Panc1 (cell line): Measurements from ENCODE around the gene SARS1.

ENCODE experiments used
- POLR2AphosphoS5 ChIP-seq: IDR thresholded peaks from 2 replicates; pipeline ENCODE4 v1.6.1; 2012; ENCODE audit warnings: mild to moderate bottlenecking, low read depth, low read length, moderate library complexity
- REST ChIP-seq, 2 experiments: IDR thresholded peaks; 2 replicates each; pipeline ENCODE4 v1.6.1; 2011 to 2012; ENCODE audit warnings: low read depth in 2 of 2, control low read depth in 1 of 2, low read length in 1 of 2, mild to moderate bottlenecking in 1 of 2, moderate library complexity in 1 of 2; ENCODE audit not compliant: insufficient read depth in 1 of 2
- SIN3A ChIP-seq: IDR thresholded peaks from 2 replicates; pipeline ENCODE4 v1.6.1; 2012; ENCODE audit warnings: low read depth, mild to moderate bottlenecking, low read length, moderate library complexity, borderline replicate concordance; ENCODE audit not compliant: insufficient read depth
- TCF7L2 ChIP-seq: IDR thresholded peaks from 2 replicates; pipeline ENCODE4 v1.6.1; 2011; ENCODE audit warnings: mild to moderate bottlenecking, low read depth, low read length, inconsistent platforms
- TF ChIP-seq, protein P1 (sequence below): fragments of 450-650 bp; IDR thresholded peaks from 2 replicates; pipeline ENCODE4 v1.5.1; 2017; ENCODE audit warnings: mild to moderate bottlenecking

GRCh38 chr1:109248797-109249629 lies 35.3 kb downstream of the SARS1 start, which contains the start of gene CELSR2:
- TF ChIP-seq, protein P1, sequence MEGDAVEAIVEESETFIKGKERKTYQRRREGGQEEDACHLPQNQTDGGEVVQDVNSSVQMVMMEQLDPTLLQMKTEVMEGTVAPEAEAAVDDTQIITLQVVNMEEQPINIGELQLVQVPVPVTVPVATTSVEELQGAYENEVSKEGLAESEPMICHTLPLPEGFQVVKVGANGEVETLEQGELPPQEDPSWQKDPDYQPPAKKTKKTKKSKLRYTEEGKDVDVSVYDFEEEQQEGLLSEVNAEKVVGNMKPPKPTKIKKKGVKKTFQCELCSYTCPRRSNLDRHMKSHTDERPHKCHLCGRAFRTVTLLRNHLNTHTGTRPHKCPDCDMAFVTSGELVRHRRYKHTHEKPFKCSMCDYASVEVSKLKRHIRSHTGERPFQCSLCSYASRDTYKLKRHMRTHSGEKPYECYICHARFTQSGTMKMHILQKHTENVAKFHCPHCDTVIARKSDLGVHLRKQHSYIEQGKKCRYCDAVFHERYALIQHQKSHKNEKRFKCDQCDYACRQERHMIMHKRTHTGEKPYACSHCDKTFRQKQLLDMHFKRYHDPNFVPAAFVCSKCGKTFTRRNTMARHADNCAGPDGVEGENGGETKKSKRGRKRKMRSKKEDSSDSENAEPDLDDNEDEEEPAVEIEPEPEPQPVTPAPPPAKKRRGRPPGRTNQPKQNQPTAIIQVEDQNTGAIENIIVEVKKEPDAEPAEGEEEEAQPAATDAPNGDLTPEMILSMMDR, result no peak
- TF ChIP-seq TCF7L2 (no peak), SIN3A (no peak), POLR2AphosphoS5 (no peak), REST (IDR thresholded peaks at IDR 0.05; ENCODE audit: insufficient read depth in 1 of 2, low read depth in 2 of 2, low read length in 1 of 2) (no peak)
